Central memory CD8-positive, alpha-beta T cell (primary cell): Measurements from ENCODE around the gene PLA2G4E.

Source experiments
- ATAC-seq: fragments of 150-1000 bp; cut with Tn5 transposase; replicated peaks from 2 replicates; pipeline ENCODE4 v1.10.0; 2022; ENCODE audit warnings: mild to moderate bottlenecking, moderate FRiP score, moderate number of reproducible peaks; ENCODE audit not compliant: poor library complexity, severe bottlenecking; ENCODE audit errors: extremely low read depth
- DNase-seq, 2 donors: peaks; one replicate each; pipeline ENCODE4 v3.0.0; 2021; ENCODE audit warnings: low spot score in 2 of 2
- H3K27ac Mint-ChIP-seq: one replicate; pipeline ENCODE4 v1.8.0; 2022; ENCODE audit warnings: low read depth, mild to moderate bottlenecking, moderate library complexity, mixed read lengths
- H3K27me3 Mint-ChIP-seq: one replicate; pipeline ENCODE4 v1.8.0; 2022; ENCODE audit warnings: mixed read lengths
- H3K36me3 Mint-ChIP-seq: one replicate; pipeline ENCODE4 v1.8.0; 2022; ENCODE audit warnings: mild to moderate bottlenecking, moderate library complexity, mixed read lengths; ENCODE audit not compliant: insufficient read depth
- H3K4me1 Mint-ChIP-seq: one replicate; pipeline ENCODE4 v1.8.0; 2022; ENCODE audit warnings: mixed read lengths
- H3K4me3 Mint-ChIP-seq: one replicate; pipeline ENCODE4 v1.8.0; 2022; ENCODE audit warnings: mild to moderate bottlenecking, moderate library complexity, mixed read lengths
- H3K9me3 Mint-ChIP-seq: one replicate; pipeline ENCODE4 v1.8.0; 2022; ENCODE audit warnings: mixed read lengths

Gene PLA2G4E

GRCh38 chr15:41942886-41943285, 78.0 kb downstream of the PLA2G4E start:
- no peaks in the 10 kb centered on the region for H3K9me3 Mint-ChIP-seq
- ATAC-seq, result no peak
- peaks cover 23% of the 10 kb centered on the region for H3K36me3 Mint-ChIP-seq
- DNase-seq, result no peak
- H3K4me3 Mint-ChIP-seq, result no peak overlapping the region
- H3K4me1 Mint-ChIP-seq, result peaks cover 17% of the 10 kb centered on the region
- H3K27me3 Mint-ChIP-seq, result no peaks in the 10 kb centered on the region
- peak overlapping the region; percentile 63 for H3K27ac Mint-ChIP-seq

- Mint-ChIP-seq H3K27ac (peak overlapping the region; percentile 63), H3K4me3 (no peak overlapping the region), H3K36me3 (peaks cover 25% of the 10 kb centered on the region), H3K27me3 (no peaks in the 10 kb centered on the region), H3K4me1 (peaks cover 28% of the 10 kb centered on the region), H3K9me3 (no peaks in the 10 kb centered on the region)
- DNase-seq, result no peak
- no peak for ATAC-seq
These were observed 79.0 kb downstream of the PLA2G4E start for GRCh38 chr15:41941644-41942415.

GRCh38 chr15:41940441-41940857, 80.4 kb downstream of the PLA2G4E start:
- Mint-ChIP-seq H3K27me3 (no peaks in the 10 kb centered on the region), H3K4me1 (peaks cover 42% of the 10 kb centered on the region), H3K4me3 (peak overlapping the region; percentile 50), H3K36me3 (peaks cover 31% of the 10 kb centered on the region), H3K27ac (peak overlapping the region; percentile 86), H3K9me3 (no peaks in the 10 kb centered on the region)
- DNase-seq (peak; percentile 24 to 42), ATAC-seq (peak; percentile 3)

GRCh38 chr15:41939986-41940385, 80.9 kb downstream of the PLA2G4E start:
- peak overlapping the region; percentile 86 for H3K27ac Mint-ChIP-seq
- no peaks in the 10 kb centered on the region for H3K27me3 Mint-ChIP-seq
- ATAC-seq (no peak), DNase-seq (no peak)
- peaks cover 33% of the 10 kb centered on the region for H3K36me3 Mint-ChIP-seq
- H3K9me3 Mint-ChIP-seq, result no peaks in the 10 kb centered on the region
- H3K4me3 Mint-ChIP-seq, result peak overlapping the region; percentile 50
- H3K4me1 Mint-ChIP-seq, result peaks cover 46% of the 10 kb centered on the region

GRCh38 chr15:41937568-41937923, 83.3 kb downstream of the PLA2G4E start:
- ATAC-seq, result no peak
- H3K4me3 Mint-ChIP-seq, result peak overlapping the region; percentile 62
- H3K27ac Mint-ChIP-seq, result peak overlapping the region; percentile 92
- DNase-seq, result no peak
- H3K4me1 Mint-ChIP-seq, result peaks cover 61% of the 10 kb centered on the region
- H3K9me3 Mint-ChIP-seq, result no peaks in the 10 kb centered on the region
- H3K36me3 Mint-ChIP-seq, result peaks cover 31% of the 10 kb centered on the region
- no peaks in the 10 kb centered on the region for H3K27me3 Mint-ChIP-seq

GRCh38 chr15:41936649-41937567, 83.9 kb downstream of the PLA2G4E start:
- DNase-seq (peak; percentile 56 to 82), ATAC-seq (peak; percentile 88)
- Mint-ChIP-seq H3K9me3 (no peaks in the 10 kb centered on the region), H3K27ac (peak overlapping the region; percentile 92), H3K36me3 (peaks cover 29% of the 10 kb centered on the region), H3K27me3 (no peaks in the 10 kb centered on the region), H3K4me3 (peak overlapping the region; percentile 62), H3K4me1 (peaks cover 58% of the 10 kb centered on the region)

- Mint-ChIP-seq H3K36me3 (peaks cover 27% of the 10 kb centered on the region), H3K9me3 (no peaks in the 10 kb centered on the region), H3K4me3 (peak overlapping the region; percentile 62), H3K27ac (peak overlapping the region; percentile 92), H3K4me1 (peaks cover 58% of the 10 kb centered on the region), H3K27me3 (no peaks in the 10 kb centered on the region)
- ATAC-seq (no peak), DNase-seq (no peak)
These were observed 84.7 kb downstream of the PLA2G4E start for GRCh38 chr15:41936155-41936554.

- Mint-ChIP-seq H3K4me3 (peak overlapping the region; percentile 62), H3K36me3 (peaks cover 23% of the 10 kb centered on the region), H3K4me1 (peaks cover 52% of the 10 kb centered on the region), H3K27me3 (no peaks in the 10 kb centered on the region), H3K27ac (peak overlapping the region; percentile 92), H3K9me3 (no peaks in the 10 kb centered on the region)
- ATAC-seq, result no peak
- DNase-seq, result no peak
These were observed 85.2 kb downstream of the PLA2G4E start for GRCh38 chr15:41935566-41936020.

- peaks cover 47% of the 10 kb centered on the region for H3K4me1 Mint-ChIP-seq
- peak overlapping the region; percentile 92 for H3K27ac Mint-ChIP-seq
- DNase-seq (peak; percentile 45 to 63), ATAC-seq (peak; percentile 57)
- H3K27me3 Mint-ChIP-seq, result no peaks in the 10 kb centered on the region
- peaks cover 19% of the 10 kb centered on the region for H3K36me3 Mint-ChIP-seq
- H3K4me3 Mint-ChIP-seq, result peak overlapping the region; percentile 62
- H3K9me3 Mint-ChIP-seq, result no peaks in the 10 kb centered on the region
These were observed 86.0 kb downstream of the PLA2G4E start for GRCh38 chr15:41934843-41935242.

- H3K27me3 Mint-ChIP-seq, result no peaks in the 10 kb centered on the region
- ATAC-seq (no peak), DNase-seq (no peak)
- peaks cover 19% of the 10 kb centered on the region for H3K36me3 Mint-ChIP-seq
- H3K4me1 Mint-ChIP-seq, result peaks cover 47% of the 10 kb centered on the region
- no peak overlapping the region for H3K4me3 Mint-ChIP-seq
- H3K9me3 Mint-ChIP-seq, result no peaks in the 10 kb centered on the region
- peak overlapping the region; percentile 92 for H3K27ac Mint-ChIP-seq
These were observed 87.1 kb downstream of the PLA2G4E start for GRCh38 chr15:41933771-41934170.

- Mint-ChIP-seq H3K36me3 (peaks cover 19% of the 10 kb centered on the region), H3K27me3 (no peaks in the 10 kb centered on the region), H3K4me3 (no peak overlapping the region), H3K27ac (peak overlapping the region; percentile 92), H3K4me1 (peaks cover 47% of the 10 kb centered on the region), H3K9me3 (no peaks in the 10 kb centered on the region)
- DNase-seq (no peak), ATAC-seq (no peak)
These were observed 87.5 kb downstream of the PLA2G4E start for GRCh38 chr15:41933326-41933725.

GRCh38 chr15:41932511-41933289, 88.1 kb downstream of the PLA2G4E start:
- H3K4me1 Mint-ChIP-seq, result peaks cover 45% of the 10 kb centered on the region
- no peaks in the 10 kb centered on the region for H3K27me3 Mint-ChIP-seq
- ATAC-seq (no peak), DNase-seq (no peak)
- no peaks in the 10 kb centered on the region for H3K9me3 Mint-ChIP-seq
- H3K36me3 Mint-ChIP-seq, result peaks cover 19% of the 10 kb centered on the region
- no peak overlapping the region for H3K4me3 Mint-ChIP-seq
- H3K27ac Mint-ChIP-seq, result peak overlapping the region; percentile 92
